Upper lobe of left lung (tissue), 4 donors: ENCODE results near the gene ABHD8.
"Not testable (repeated sequence)": the region's sequence is repeated elsewhere in the genome, so short reads cannot be mapped to it uniquely, and the experiment has no call there.

Experiments
- CTCF ChIP-seq, 6 experiments: fragments of 450-650 bp in 4 of 6; fragments of 200-600 bp in 2 of 6; sonication (generic) in 2 of 6; IDR thresholded peaks; one replicate each; pipeline ENCODE4 v1.5.1; 2016 to 2019; ENCODE audit warnings: antibody characterized with exemption in 6 of 6
- POLR2A ChIP-seq, 4 donors: fragments of 450-650 bp; IDR thresholded peaks; one replicate each; pipeline ENCODE4 v1.5.1; 2016 to 2017; ENCODE audit warnings: antibody characterized with exemption in 4 of 4, mild to moderate bottlenecking in 2 of 4

GRCh38 chr19:17295551-17295950 is 7.7 kb downstream of the ABHD8 start:
- TF ChIP-seq POLR2A, CTCF (IDR thresholded peaks at IDR 0.05): not testable (repeated sequence)
